DOHH2 (cell line): ENCODE results near the gene KCNMA1.

Source experiments
- CTCF ChIP-seq: fragments of 200-600 bp; sonication (generic); IDR thresholded peaks from one replicate; pipeline ENCODE4 v1.5.1; 2014; ENCODE audit warnings: antibody characterized with exemption, mild to moderate bottlenecking, low read depth, low read length; ENCODE audit not compliant: poor library complexity, severe bottlenecking
- EZH2phosphoT487 ChIP-seq: fragments of 200-600 bp; sonication (generic); IDR thresholded peaks from 2 replicates; pipeline ENCODE4 v1.6.1; 2017; ENCODE audit warnings: borderline replicate concordance, mild to moderate bottlenecking, antibody characterized with exemption, low read length, moderate library complexity, mixed read lengths

- TF ChIP-seq CTCF (no peak), EZH2phosphoT487 (no peak)
Measured at GRCh38 chr10:77361831-77362230, 275.8 kb downstream of the KCNMA1 start.
